DMS153 (cell line): ENCODE data around the gene CTRB1.
A peak's percentile ranks its signal among the peaks of the same experiment; 100 is the strongest.
"Not testable (repeated sequence)": the region's sequence is repeated elsewhere in the genome, so short reads cannot be mapped to it uniquely, and the experiment has no call there.

Experiments
- DNase-seq: peaks from one replicate; lab custom pipeline; 2025; lab: John Stamatoyannopoulos, UW

Gene CTRB1

DNA sequence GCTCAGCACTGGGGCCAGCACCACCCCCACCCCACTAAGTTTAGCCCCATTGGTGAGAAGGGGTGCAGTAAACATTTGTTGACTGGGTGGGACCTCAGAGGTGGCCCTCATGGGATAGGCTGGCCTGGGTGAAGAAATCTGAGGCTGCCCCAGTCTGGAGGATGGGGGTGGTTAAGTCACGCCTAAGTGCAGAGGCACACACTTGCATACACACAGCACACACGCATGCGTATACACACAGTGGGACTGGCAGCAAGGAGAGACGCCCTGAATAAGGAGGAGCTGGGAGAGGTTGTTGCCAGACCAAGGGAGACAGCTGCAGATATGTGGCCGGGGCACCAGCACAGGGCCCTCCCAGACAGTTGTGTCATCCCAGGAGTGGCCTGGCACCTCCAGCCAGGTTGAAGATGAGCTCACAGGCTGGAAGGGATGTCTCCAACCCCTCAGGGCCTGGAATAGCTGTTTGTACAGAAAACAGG, 35.6 kb downstream of the CTRB1 start:
- DNase-seq = no peak

DNA sequence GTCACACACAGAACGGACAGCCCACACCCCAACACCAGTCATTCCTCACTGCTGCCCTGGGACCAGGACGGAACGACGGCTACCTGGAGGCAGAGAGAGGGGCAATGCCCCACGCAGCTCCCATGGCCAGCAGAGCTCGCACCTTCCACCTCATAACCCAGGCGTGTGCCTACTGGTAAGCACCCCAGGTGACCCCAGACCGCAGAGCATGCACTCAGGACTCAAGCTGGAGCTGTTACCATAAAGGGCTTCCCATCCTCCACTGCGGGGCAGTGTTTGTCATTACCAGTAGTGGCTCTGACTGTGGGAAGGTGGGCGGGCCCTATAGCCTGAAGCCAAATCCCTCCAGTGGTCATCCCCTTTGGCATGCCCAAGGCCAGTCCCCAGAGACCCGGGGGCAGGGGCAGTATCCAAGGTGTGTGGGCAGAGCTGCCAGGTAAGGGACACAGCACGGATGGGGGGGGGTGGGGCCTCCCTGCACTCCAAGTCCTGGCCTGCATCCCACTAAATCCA, 37.3 kb downstream of the CTRB1 start:
- no peak for DNase-seq

DNA sequence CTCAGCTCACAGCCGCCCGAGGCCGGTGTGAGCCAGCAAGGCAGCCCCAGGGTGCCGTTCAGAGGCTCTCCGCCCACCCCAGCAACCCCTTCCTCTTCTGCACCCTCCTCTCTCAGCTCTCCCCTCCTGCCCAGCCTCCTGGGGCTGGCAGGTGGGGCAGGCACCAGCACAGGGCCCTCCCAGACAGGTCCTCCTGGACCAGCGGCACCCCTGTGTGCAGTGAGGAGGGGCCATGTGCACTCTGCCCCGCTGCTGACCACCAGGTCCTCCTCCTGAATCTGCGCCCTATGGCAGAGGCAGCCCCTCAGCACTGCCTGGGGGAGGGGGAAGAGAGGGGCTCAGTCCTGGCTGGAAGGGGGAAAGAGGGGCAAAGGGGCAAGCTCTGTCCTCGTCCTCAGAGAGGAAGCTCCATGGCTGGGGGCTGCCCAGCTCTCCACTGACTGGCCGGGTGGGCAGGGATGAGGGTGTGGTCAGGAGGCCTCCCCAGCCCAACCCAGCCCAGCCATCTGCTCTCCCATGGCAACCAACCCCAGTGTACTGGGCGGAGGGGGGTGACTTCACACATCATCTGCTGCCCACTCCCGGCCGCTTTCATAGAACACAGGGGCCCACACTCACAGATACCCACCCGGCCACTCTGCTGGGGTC, 38.0 kb downstream of the CTRB1 start:
- DNase-seq = no peak

DNA sequence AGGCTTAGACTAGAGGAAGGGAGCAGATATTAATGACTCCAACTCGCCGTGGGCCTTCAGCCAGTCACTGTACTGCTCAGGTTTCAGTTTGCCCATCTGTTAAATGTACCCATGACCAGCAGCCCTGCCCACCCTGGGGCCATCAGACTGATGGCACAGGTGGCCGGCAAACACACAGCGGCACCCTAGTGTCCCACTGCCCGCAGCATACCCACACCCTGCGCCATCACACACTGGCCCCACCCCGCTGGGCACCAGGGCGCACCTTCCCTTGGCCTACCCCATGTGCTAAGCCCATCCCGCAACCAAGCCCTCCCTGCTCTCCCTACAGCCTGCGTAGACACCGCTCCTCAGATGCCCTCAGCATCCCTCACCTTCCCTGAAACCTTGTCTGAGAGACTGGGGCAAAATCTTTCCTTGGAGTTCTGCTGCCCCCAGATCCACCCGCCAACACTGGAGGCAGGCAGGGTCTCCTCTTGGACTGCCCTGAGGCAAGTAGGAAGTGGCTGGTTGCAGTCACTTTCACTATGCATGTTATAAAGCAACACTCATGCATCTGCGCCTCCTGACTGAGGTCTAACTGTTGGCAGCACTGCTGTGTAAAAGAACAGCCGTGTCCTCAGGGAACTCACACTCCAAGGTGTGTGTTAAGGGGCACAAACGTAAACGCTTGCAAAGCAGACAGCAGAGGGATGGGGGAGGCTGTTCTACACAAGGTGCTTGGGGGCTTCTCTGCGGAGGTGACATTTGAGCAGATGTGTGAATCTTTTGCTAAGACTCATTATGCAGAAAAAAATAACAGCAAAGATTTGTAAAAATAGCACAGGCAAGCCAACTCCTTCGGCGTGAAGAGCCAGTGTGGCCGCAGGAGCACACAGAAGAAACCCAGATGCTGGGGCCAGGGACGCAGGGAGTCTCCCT, 39.4 kb downstream of the CTRB1 start:
- no peak for DNase-seq

- no peak for DNase-seq
These were observed 40.0 kb downstream of the CTRB1 start for GRCh38 chr16:75258807-75259141.

GRCh38 chr16:75260851-75261589, 42.2 kb downstream of the CTRB1 start:
- DNase-seq = no peak

DNA sequence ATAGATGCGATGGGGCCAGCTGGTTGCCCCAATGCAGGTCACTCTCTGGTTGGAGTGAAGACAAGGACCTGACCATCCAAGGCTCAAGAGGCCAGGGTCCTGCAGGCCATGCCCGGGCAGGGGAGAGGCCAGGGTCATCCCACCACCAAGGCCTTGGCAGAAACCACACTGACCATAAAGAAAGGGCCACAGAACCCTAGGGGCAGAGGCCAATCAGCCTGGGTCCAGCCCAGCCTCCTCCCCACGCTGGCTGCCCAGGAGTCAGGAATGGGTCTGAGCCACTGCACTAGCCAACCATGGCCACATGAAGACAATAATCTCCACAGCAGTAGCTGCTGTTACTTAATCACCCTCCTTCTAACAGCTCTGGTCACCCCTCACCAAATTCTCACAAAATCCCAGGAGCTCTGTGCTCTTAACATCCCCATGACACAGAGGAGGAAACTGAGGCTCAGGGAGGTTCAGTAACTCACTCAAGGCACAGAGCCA, 42.8 kb downstream of the CTRB1 start:
- no peak for DNase-seq

- no peak for DNase-seq
These were observed 43.5 kb downstream of the CTRB1 start for GRCh38 chr16:75262104-75262799.

DNA sequence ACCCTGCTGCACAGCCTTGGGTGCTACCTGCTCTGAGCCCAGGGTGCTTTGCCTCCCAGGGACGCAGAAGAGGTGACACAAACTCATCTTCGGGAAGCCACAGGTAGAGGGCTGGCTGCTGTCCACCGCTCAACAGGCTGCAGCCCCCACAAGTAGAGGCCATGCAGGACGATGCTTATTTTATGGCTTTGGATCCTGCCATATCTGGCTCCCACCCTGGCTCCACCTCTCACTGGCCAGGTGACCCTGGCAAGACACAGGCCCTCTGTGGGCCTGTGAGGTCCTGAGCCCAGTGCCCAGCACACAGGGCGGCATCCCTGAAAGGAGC, 44.0 kb downstream of the CTRB1 start:
- no peak for DNase-seq

DNA sequence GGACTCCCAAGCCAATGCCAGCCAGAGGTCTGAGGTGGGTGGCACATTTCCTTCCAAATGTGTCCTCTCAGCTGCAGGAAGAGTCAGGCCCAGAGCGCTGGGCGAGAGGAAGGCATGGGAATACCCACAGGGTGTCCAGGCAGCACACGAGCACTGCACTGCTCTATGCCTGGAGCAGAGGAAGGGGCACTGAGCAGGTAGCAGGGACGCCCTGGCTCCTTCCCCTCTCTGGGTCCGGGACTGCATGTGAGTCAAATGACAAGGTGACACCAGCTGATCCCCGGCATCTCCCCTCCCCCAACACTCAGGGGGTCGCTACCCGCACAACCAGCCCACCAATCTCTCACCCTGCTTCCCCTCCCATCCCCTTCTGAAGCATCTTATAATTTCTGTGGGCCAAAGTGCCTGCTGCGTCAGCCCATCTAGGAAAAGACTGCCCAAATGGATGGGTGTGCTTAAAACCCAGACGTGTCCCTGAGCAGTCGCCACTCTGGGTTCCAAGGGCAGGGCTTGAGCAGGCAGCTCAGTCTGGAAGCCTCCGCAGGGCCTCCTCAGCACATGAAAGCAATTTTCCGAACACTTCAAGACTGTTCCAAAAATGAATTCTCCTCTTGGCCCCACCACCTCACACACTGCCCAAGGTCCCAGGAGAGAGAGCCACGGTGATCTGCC, 44.6 kb downstream of the CTRB1 start:
- no peak for DNase-seq

GRCh38 chr16:75263963-75264445, 45.2 kb downstream of the CTRB1 start:
- no peak for DNase-seq

- DNase-seq = no peak
These were observed 45.7 kb downstream of the CTRB1 start for GRCh38 chr16:75264457-75264998.

- DNase-seq = no peak
These were observed 46.5 kb downstream of the CTRB1 start for GRCh38 chr16:75264999-75265910.

DNA sequence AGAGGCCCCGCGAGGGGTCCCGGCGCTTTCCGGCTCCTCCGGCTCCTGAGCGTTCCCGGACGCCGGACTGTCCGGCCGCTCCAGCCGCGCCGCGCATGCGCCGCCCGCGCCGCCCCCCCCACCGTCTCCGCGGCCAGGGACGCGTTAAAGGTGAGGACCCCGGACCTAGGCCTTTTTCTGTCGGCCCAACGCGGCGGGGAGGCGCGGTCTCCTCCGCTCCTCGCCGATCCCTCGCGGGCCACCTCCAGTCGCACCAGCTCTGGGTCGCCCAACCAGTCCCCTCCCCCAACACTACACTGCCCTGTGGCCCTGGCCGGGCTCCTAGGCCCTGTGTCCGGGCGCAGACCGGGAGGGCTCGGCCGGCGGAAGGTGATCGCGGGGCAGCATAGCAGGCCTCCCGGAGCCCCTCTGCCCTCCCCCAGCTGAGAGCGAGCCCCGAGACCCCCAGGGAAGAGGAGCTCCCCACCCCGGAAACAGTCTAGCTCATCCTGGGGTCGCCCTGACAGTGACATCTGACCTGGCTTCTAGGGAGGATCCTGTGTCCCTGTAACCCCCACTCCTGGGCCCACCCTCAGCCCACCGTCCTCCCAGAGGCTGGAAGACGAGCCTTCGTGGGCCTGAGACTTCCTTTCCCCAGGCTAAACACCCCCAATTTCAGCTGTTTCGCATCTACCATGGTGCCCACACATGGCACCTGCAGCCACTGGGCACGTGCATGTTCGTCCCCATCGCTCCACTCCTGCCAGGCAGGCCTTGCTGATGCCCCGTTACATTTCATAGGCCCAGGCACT, 47.3 kb downstream of the CTRB1 start:
- peak; percentile 10 for DNase-seq

GRCh38 chr16:75266738-75267630, 48.2 kb downstream of the CTRB1 start:
- no peak for DNase-seq

- DNase-seq = peak; percentile 76
These were observed 49.0 kb downstream of the CTRB1 start for GRCh38 chr16:75267631-75268264.

- DNase-seq = not testable (repeated sequence)
These were observed 50.6 kb downstream of the CTRB1 start for GRCh38 chr16:75269358-75269757.
